Heart right ventricle (tissue), 16 donors: ENCODE results near the gene SLC4A8. TPM values are rescaled to one million over a fixed set of nuclear protein-coding genes. Genes with fewer than 3 reads are reported as not detected.

Experiments used
- ATAC-seq, 8 donors: fragments of 200-7000 bp; cut with Tn5 transposase; one replicate each; pipeline ENCODE4 v1.9.1; 2020; ENCODE audit warnings: mild to moderate bottlenecking in 8 of 8, moderate library complexity in 8 of 8, moderate number of reproducible peaks in 1 of 8
- DNase-seq, 2 donors: peaks; one replicate each; pipeline ENCODE4 v3.0.0-alpha.2; 2020
- H3K27ac ChIP-seq, 10 donors: fragments of 200-600 bp; sonication (generic) in 2 of 10; one replicate each; pipeline versions ENCODE4 v1.5.0 to v1.8.0; 2020 to 2022; ENCODE audit warnings: mild to moderate bottlenecking in 3 of 10
- H3K27me3 ChIP-seq, 7 donors: fragments of 200-600 bp; one replicate each; pipeline ENCODE4 v1.8.0; 2021 to 2022; ENCODE audit warnings: mild to moderate bottlenecking in 2 of 7
- H3K36me3 ChIP-seq, 9 donors: fragments of 200-600 bp; sonication (generic) in 1 of 9; one replicate each; pipeline versions ENCODE4 v1.5.0 to v1.8.0; 2020 to 2022; ENCODE audit warnings: mild to moderate bottlenecking in 2 of 9
- H3K4me1 ChIP-seq, 9 donors: fragments of 200-600 bp; sonication (generic) in 1 of 9; one replicate each; pipeline versions ENCODE4 v1.5.0 to v1.8.0; 2020 to 2022; ENCODE audit warnings: mild to moderate bottlenecking in 4 of 9
- H3K4me3 ChIP-seq, 10 donors: fragments of 200-600 bp; sonication (generic) in 2 of 10; one replicate each; pipeline versions ENCODE4 v1.5.0 to v1.8.0; 2020 to 2022; ENCODE audit warnings: mild to moderate bottlenecking in 7 of 10, moderate library complexity in 2 of 10
- H3K9me3 ChIP-seq, 11 donors: fragments of 200-600 bp in 10 of 11; sonication (generic) in 2 of 11; one replicate each; pipeline versions ENCODE4 v1.5.0 to v1.8.0; 2013 to 2022; ENCODE audit warnings: mild to moderate bottlenecking in 2 of 11, control low read depth in 1 of 11, moderate library complexity in 1 of 11
- WGBS, 2 donors: extraction: QIAGEN DNeasy Blood & Tissue Kit; methylation state at CpG; one replicate each; pipeline ENCODE4 v1.1.7; 2013; ENCODE audit warnings: inconsistent platforms in 1 of 2; 5-methylcytosine and 5-hydroxymethylcytosine counted together
- intact Hi-C, 10 donors: fragments of 100-400 bp; cut with DNase I; formaldehyde crosslinking; loops; one replicate each; pipeline versions ENCODE4 v1.11.1 to v1.14.2; 2022
- polyA plus RNA-seq, 2 donors: library from polyadenylated mRNA; stranded (reverse); fragments of 200-250 nt; gene quantifications; one replicate each; pipeline ENCODE4 v1.2.3, GENCODE V29; 2013
- total RNA-seq, 10 donors: library from RNA; stranded (reverse); fragmentation: NEBNext Ultra II Directional in 3 of 10; extraction: Animal tissue kit (Norgen Biotek cat#: 25700) in 3 of 10; gene quantifications; one replicate each; pipeline versions ENCODE4 v1.2.1 to v1.2.4, GENCODE V29; 2021 to 2023
- TF ChIP-seq, protein P1 (sequence below), 9 donors: fragments of 200-600 bp; sonication (generic) in 2 of 9; IDR thresholded peaks; one replicate each; pipeline versions ENCODE4 v1.5.0 to v1.8.0; 2021 to 2022; ENCODE audit warnings: antibody characterized with exemption in 9 of 9, mild to moderate bottlenecking in 5 of 9, moderate library complexity in 1 of 9
- donor health status: Arrhythmogenic right ventricular cardiomyopathy.
- donor health status: ischemic (EF 13 %, LVEDD 7.1; RV severe dilation, severe dysfunction).
- donor health status: healthy with polysubstance abuse.
- donor health status: DM: no; HTN: yes; CAD: no.
- donor health status: DM: no; HTN: no; CAD: no.
- donor health status: ischemic (EF 25% LVEDD 6.9; RV normal size, moderate dysfunction).
- donor health status: ischemic (EF 25% LVEDD 5.7; RV mildly dilated, moderate dysfunction).
- donor health status: healthy.
- donor health status: DM: yes; HTN: yes; CAD: no.
- donor health status: Ischemic cardiomyopathy.
- donor health status: ischemic (EF 35%, LVEDD 5.7; RV mildly dilated, moderate dysfunction).
- donor health status: nonischemic (EF 11% LVEDD 7.7; RV severe dilation, severe dysfunction).
- donor health status: DM: yes; HTN: yes; CAD: no.
- donor health status: PGD.
- donor health status: ischemic (EF 29% LVEDD 5.4; RV normal size, mild dysfunction).
- donor health status: nonischemic (EF 23%, LVEDD 6.1; RV moderate dilation, normal function).

The SLC4A8 gene
- total and polyA plus RNA-seq, 12 donors, result 0.12 to 1.8 (median 0.58) TPM

DNA sequence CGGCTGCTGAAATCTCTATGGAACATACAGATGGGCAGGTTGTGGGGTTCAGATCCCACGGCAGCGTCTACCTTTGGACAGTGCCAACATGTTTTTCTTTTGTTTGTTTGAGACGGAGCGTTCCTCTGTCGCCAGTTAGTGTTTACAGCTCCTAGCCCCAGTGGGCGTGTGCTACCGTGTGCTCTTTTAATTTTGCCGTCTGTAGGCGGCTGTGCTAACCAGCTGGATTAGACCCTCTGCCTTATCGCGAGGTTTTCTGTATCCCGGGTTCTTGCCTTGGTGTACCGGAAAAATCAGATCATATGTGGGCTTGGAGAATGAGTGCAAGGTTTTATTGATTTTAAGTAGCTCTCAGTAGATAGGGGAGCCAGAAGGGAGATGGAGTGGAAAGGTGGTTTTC is 23.6 kb upstream of the SLC4A8 start:
- no peak for ATAC-seq
- DNase-seq, result no peak
- Histone ChIP-seq H3K4me1 (peaks cover 0 to 15% (median 0%) of the 10 kb centered on the region in 9 donors), H3K27ac (no peak overlapping the region), H3K4me3 (no peak overlapping the region), H3K36me3 (no peaks in the 10 kb centered on the region), H3K9me3 (no peaks in the 10 kb centered on the region), H3K27me3 (peaks cover 0 to 33% (median 3%) of the 10 kb centered on the region in 7 donors)
- 92 to 96% methylated on average over 14 of the region's 14 CpGs for WGBS, 2 donors
- intact Hi-C loops, result no loop called here
- TF ChIP-seq, protein P1, sequence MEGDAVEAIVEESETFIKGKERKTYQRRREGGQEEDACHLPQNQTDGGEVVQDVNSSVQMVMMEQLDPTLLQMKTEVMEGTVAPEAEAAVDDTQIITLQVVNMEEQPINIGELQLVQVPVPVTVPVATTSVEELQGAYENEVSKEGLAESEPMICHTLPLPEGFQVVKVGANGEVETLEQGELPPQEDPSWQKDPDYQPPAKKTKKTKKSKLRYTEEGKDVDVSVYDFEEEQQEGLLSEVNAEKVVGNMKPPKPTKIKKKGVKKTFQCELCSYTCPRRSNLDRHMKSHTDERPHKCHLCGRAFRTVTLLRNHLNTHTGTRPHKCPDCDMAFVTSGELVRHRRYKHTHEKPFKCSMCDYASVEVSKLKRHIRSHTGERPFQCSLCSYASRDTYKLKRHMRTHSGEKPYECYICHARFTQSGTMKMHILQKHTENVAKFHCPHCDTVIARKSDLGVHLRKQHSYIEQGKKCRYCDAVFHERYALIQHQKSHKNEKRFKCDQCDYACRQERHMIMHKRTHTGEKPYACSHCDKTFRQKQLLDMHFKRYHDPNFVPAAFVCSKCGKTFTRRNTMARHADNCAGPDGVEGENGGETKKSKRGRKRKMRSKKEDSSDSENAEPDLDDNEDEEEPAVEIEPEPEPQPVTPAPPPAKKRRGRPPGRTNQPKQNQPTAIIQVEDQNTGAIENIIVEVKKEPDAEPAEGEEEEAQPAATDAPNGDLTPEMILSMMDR (IDR thresholded peaks at IDR 0.05), result no peak

DNA sequence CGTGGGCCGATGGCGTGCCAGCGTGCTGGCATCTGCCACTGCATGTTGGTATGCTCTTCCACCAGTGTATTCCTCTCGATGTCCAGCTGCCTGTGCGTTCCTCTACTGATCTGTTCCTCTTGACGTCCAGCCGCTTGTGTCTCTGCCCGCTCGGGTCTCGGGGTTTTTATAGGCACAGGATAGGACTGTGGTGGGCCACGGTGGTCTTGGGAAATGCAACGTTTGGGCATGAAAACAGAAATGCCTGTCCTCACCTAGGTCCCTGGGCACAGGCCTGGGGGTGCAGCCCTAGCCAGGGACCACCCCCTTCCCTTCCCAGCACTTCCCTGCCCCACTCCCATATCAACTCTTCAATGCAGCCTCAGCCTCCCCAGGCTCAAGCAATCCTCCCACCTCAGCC is 23.1 kb upstream of the SLC4A8 start:
- Histone ChIP-seq H3K4me1 (peaks cover 0 to 14% (median 0%) of the 10 kb centered on the region in 9 donors), H3K27me3 (peaks cover 0 to 29% (median 0%) of the 10 kb centered on the region in 7 donors), H3K27ac (no peak overlapping the region), H3K9me3 (no peaks in the 10 kb centered on the region), H3K36me3 (no peaks in the 10 kb centered on the region), H3K4me3 (no peak overlapping the region)
- 92 to 94% methylated on average over 13 of the region's 13 CpGs for WGBS, 2 donors
- intact Hi-C loops, result no loop called here
- DNase-seq (no peak), ATAC-seq (no peak)
- TF ChIP-seq, protein P1 (IDR thresholded peaks at IDR 0.05), result no peak

DNA sequence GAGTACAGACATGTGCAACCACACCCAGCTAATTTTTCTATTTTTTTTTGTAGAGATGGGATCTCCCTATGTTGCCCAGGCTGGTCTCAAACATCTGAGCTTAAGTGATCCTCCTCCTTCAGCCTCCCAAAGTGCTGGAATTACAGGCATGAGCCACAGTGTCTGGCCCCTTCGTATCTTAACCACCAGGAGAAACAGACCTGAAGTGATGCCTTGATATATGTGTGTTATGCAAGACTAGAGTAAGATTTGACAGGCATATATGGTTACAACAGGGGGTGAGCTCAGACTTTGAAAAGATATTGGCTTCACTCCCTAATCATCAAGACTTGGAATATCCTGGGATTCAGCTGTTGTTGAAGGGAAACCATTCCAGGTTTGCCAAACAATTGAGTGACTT is 22.7 kb upstream of the SLC4A8 start:
- H3K27me3 ChIP-seq, result peaks cover 0 to 29% (median 0%) of the 10 kb centered on the region in 7 donors
- peaks cover 0 to 14% (median 0%) of the 10 kb centered on the region in 9 donors for H3K4me1 ChIP-seq
- TF ChIP-seq, protein P1 (IDR thresholded peaks at IDR 0.05), result no peak
- DNase-seq (no peak), ATAC-seq (no peak)
- WGBS, 2 donors, result 0% methylated on average over 1 of the region's 1 CpG
- intact Hi-C loops, result no loop called here
- no peaks in the 10 kb centered on the region for H3K9me3 ChIP-seq
- H3K27ac ChIP-seq, result no peak overlapping the region
- H3K36me3 ChIP-seq, result no peaks in the 10 kb centered on the region
- no peak overlapping the region for H3K4me3 ChIP-seq

DNA sequence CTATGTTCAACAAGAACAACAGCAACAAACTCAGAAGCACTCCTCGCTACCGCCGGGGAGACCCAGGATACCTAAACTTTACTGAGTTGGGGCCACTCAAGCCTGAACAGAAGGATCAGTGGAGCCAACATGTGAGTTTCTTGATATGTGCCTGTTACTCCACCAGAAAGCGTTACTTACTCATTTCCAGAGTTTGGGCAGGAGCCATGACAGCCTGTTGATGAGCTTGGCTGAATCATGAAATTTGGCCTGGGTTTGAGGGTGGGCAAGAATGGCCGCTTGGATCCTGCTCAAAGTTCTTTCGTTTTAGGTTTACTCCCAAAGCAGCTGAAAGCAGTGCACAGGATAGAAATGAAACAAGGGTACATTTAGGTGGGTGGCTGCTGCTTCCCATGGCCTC is 21.5 kb upstream of the SLC4A8 start:
- 91 to 92% methylated on average over 6 of the region's 6 CpGs for WGBS, 2 donors

More for the DNA sequence above, 21.5 kb upstream of the SLC4A8 start:
- no peak for DNase-seq
- intact Hi-C loops, result no loop called here
- H3K27ac ChIP-seq, result no peak overlapping the region
- no peaks in the 10 kb centered on the region for H3K9me3 ChIP-seq
- TF ChIP-seq, protein P1 (IDR thresholded peaks at IDR 0.05), result no peak
- ATAC-seq, result no peak
- H3K36me3 ChIP-seq, result no peaks in the 10 kb centered on the region
- H3K4me3 ChIP-seq, result no peak overlapping the region
- H3K27me3 ChIP-seq, result peaks cover 0 to 25% (median 0%) of the 10 kb centered on the region in 7 donors
- peaks cover 0 to 14% (median 0%) of the 10 kb centered on the region in 9 donors for H3K4me1 ChIP-seq
